HepG2 (cell line): Measurements from ENCODE around the gene ITPR1. TPM values are rescaled to one million over a fixed set of nuclear protein-coding genes. Genes with fewer than 3 reads are reported as not detected.

Experiments used
- ATF7-NPFF ChIP-seq: sonication (generic); formaldehyde crosslinking; IDR thresholded peaks from 2 replicates; pipeline ENCODE4 v1.8.1; 2023; ENCODE audit warnings: mild to moderate bottlenecking, low read depth, missing genetic modification reagents, moderate library complexity
- KLF12 ChIP-seq: sonication (generic); formaldehyde crosslinking; IDR thresholded peaks from 2 replicates; pipeline ENCODE4 v1.4.0; 2020; ENCODE audit warnings: missing genetic modification reagents, borderline replicate concordance
- MIXL1 ChIP-seq: IDR thresholded peaks from 2 replicates; pipeline ENCODE4 v1.6.1; 2016
- MTA1 ChIP-seq: sonication (generic); formaldehyde crosslinking; IDR thresholded peaks from 2 replicates; pipeline ENCODE4 v1.4.0; 2020; ENCODE audit warnings: missing genetic modification reagents, mild to moderate bottlenecking, borderline replicate concordance
- RBM22 ChIP-seq: fragments of 200-400 bp; formaldehyde crosslinking; optimal IDR thresholded peaks from 2 replicates; pipeline ENCODE3; 2017; ENCODE audit warnings: mild to moderate bottlenecking, low read length, moderate library complexity
- RORA ChIP-seq: sonication (generic); formaldehyde crosslinking; IDR thresholded peaks from 2 replicates; pipeline ENCODE4 v1.5.0; 2020; ENCODE audit warnings: mild to moderate bottlenecking, missing genetic modification reagents, moderate library complexity
- SOX6 ChIP-seq, 2 experiments: fragments of 450-650 bp in 1 of 2; sonication (generic) in 1 of 2; formaldehyde crosslinking in 1 of 2; IDR thresholded peaks; 2 replicates each; pipeline versions ENCODE4 v1.4.0 to v1.6.1; 2017 to 2020; ENCODE audit warnings: antibody characterized with exemption in 1 of 2, mild to moderate bottlenecking in 1 of 2, missing genetic modification reagents in 1 of 2
- SP5 ChIP-seq: IDR thresholded peaks from 2 replicates; pipeline ENCODE4 v1.6.1; 2016; ENCODE audit warnings: low read depth, borderline replicate concordance
- SPEN ChIP-seq: sonication (generic); formaldehyde crosslinking; IDR thresholded peaks from 2 replicates; pipeline ENCODE4 v1.5.1; 2020; ENCODE audit warnings: low read depth, mild to moderate bottlenecking, missing genetic modification reagents
- TFE3 ChIP-seq: IDR thresholded peaks from 2 replicates; pipeline ENCODE4 v1.6.1; 2016
- ZNF3 ChIP-seq: IDR thresholded peaks from 2 replicates; pipeline ENCODE4 v1.7.0; 2017; ENCODE audit warnings: inconsistent platforms
- ZNF34 ChIP-seq: sonication (generic); formaldehyde crosslinking; IDR thresholded peaks from 2 replicates; pipeline ENCODE4 v1.4.0; 2020; ENCODE audit warnings: mild to moderate bottlenecking, missing genetic modification reagents, borderline replicate concordance
- ZNF432 ChIP-seq: sonication (generic); formaldehyde crosslinking; IDR thresholded peaks from 2 replicates; pipeline ENCODE4 v1.5.0; 2020; ENCODE audit warnings: missing genetic modification reagents, mild to moderate bottlenecking, borderline replicate concordance
- ZNF598 ChIP-seq: sonication (generic); formaldehyde crosslinking; IDR thresholded peaks from 2 replicates; pipeline ENCODE4 v1.5.1; 2020; ENCODE audit warnings: mild to moderate bottlenecking, missing genetic modification reagents, borderline replicate concordance
- ZSCAN29 ChIP-seq: sonication (generic); formaldehyde crosslinking; conservative IDR thresholded peaks from 2 replicates; pipeline ENCODE4 v1.4.0; 2020; ENCODE audit warnings: mild to moderate bottlenecking, missing genetic modification reagents
- polyA plus RNA-seq, 8 experiments: library from polyadenylated mRNA; depleted of rRNA in 3 of 8; stranded (reverse) in 7 of 8; unstranded in 1 of 8; fragments of >200 nt; fragmentation: Illumina TruSeq in 4 of 8; extraction: Trizol in 4 of 8; gene quantifications; 2 replicates each; pipeline versions ENCODE4 v1.2.1 to v1.2.3, GENCODE V29; 2011 to 2016; ENCODE audit warnings: low read depth in 4 of 8, missing spikeins in 1 of 8, mixed read lengths in 1 of 8; ENCODE audit not compliant: insufficient read depth in 1 of 8
- total RNA-seq, 5 experiments: library from RNA; depleted of rRNA; stranded (reverse); fragments of >200 nt; fragmentation: Illumina TruSeq; extraction: Trizol; gene quantifications; 2 replicates each; pipeline ENCODE4 v1.2.3, GENCODE V29; 2016; ENCODE audit warnings: low read depth in 1 of 5
- TF ChIP-seq, protein P1 (sequence below): sonication (generic); formaldehyde crosslinking; IDR thresholded peaks from 2 replicates; pipeline ENCODE4 v1.5.0; 2020; ENCODE audit warnings: mild to moderate bottlenecking, missing genetic modification reagents, moderate library complexity
- TF ChIP-seq, protein P2 (sequence below): sonication (generic); formaldehyde crosslinking; conservative IDR thresholded peaks from 2 replicates; pipeline ENCODE4 v1.4.0; 2020; ENCODE audit warnings: mild to moderate bottlenecking, missing genetic modification reagents, moderate library complexity
- TF ChIP-seq, protein P3 (sequence below): sonication (generic); formaldehyde crosslinking; IDR thresholded peaks from 2 replicates; pipeline ENCODE4 v1.4.0; 2020; ENCODE audit warnings: missing genetic modification reagents, borderline replicate concordance

ITPR1 gene
- total and polyA plus RNA-seq, 2 of the 13 experiments (the other 11 are each of a cell fraction or from before 2014, with no cell fraction given): 10.0 to 11.4 TPM

GRCh38 chr3:4748701-4749378, 255.7 kb downstream of the ITPR1 start (continued):
- TF ChIP-seq, protein P1, sequence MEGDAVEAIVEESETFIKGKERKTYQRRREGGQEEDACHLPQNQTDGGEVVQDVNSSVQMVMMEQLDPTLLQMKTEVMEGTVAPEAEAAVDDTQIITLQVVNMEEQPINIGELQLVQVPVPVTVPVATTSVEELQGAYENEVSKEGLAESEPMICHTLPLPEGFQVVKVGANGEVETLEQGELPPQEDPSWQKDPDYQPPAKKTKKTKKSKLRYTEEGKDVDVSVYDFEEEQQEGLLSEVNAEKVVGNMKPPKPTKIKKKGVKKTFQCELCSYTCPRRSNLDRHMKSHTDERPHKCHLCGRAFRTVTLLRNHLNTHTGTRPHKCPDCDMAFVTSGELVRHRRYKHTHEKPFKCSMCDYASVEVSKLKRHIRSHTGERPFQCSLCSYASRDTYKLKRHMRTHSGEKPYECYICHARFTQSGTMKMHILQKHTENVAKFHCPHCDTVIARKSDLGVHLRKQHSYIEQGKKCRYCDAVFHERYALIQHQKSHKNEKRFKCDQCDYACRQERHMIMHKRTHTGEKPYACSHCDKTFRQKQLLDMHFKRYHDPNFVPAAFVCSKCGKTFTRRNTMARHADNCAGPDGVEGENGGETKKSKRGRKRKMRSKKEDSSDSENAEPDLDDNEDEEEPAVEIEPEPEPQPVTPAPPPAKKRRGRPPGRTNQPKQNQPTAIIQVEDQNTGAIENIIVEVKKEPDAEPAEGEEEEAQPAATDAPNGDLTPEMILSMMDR (CRISPR knock-in tag): no peak
- TF ChIP-seq MTA1 (CRISPR knock-in tag): no peak
- TF ChIP-seq ATF7-NPFF (CRISPR knock-in tag): 0 out of 2 replicates have a peak, but pooled peaks have one; percentile 46
- 0 out of 2 replicates have a peak, but pooled peaks have one; percentile 31 for TF ChIP-seq MIXL1 (CRISPR knock-in tag)
- 0 out of 2 replicates have a peak, but pooled peaks have one; percentile 27 for TF ChIP-seq ZNF598
- TF ChIP-seq SPEN (CRISPR knock-in tag): peak; percentile 47; the same call in 1 of the 2 replicates
- TF ChIP-seq, protein P2, sequence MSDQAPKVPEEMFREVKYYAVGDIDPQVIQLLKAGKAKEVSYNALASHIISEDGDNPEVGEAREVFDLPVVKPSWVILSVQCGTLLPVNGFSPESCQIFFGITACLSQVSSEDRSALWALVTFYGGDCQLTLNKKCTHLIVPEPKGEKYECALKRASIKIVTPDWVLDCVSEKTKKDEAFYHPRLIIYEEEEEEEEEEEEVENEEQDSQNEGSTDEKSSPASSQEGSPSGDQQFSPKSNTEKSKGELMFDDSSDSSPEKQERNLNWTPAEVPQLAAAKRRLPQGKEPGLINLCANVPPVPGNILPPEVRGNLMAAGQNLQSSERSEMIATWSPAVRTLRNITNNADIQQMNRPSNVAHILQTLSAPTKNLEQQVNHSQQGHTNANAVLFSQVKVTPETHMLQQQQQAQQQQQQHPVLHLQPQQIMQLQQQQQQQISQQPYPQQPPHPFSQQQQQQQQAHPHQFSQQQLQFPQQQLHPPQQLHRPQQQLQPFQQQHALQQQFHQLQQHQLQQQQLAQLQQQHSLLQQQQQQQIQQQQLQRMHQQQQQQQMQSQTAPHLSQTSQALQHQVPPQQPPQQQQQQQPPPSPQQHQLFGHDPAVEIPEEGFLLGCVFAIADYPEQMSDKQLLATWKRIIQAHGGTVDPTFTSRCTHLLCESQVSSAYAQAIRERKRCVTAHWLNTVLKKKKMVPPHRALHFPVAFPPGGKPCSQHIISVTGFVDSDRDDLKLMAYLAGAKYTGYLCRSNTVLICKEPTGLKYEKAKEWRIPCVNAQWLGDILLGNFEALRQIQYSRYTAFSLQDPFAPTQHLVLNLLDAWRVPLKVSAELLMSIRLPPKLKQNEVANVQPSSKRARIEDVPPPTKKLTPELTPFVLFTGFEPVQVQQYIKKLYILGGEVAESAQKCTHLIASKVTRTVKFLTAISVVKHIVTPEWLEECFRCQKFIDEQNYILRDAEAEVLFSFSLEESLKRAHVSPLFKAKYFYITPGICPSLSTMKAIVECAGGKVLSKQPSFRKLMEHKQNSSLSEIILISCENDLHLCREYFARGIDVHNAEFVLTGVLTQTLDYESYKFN: peak; percentile 54
- TF ChIP-seq SOX6 (IDR thresholded peaks at IDR 0.05): no peak
- TF ChIP-seq SOX6 (CRISPR knock-in tag; IDR thresholded peaks at IDR 0.05): peak; percentile 94
- TF ChIP-seq ZNF432 (CRISPR knock-in tag): no peak
- TF ChIP-seq ZNF34: no peak
- no peak for TF ChIP-seq KLF12
- TF ChIP-seq, protein P3, sequence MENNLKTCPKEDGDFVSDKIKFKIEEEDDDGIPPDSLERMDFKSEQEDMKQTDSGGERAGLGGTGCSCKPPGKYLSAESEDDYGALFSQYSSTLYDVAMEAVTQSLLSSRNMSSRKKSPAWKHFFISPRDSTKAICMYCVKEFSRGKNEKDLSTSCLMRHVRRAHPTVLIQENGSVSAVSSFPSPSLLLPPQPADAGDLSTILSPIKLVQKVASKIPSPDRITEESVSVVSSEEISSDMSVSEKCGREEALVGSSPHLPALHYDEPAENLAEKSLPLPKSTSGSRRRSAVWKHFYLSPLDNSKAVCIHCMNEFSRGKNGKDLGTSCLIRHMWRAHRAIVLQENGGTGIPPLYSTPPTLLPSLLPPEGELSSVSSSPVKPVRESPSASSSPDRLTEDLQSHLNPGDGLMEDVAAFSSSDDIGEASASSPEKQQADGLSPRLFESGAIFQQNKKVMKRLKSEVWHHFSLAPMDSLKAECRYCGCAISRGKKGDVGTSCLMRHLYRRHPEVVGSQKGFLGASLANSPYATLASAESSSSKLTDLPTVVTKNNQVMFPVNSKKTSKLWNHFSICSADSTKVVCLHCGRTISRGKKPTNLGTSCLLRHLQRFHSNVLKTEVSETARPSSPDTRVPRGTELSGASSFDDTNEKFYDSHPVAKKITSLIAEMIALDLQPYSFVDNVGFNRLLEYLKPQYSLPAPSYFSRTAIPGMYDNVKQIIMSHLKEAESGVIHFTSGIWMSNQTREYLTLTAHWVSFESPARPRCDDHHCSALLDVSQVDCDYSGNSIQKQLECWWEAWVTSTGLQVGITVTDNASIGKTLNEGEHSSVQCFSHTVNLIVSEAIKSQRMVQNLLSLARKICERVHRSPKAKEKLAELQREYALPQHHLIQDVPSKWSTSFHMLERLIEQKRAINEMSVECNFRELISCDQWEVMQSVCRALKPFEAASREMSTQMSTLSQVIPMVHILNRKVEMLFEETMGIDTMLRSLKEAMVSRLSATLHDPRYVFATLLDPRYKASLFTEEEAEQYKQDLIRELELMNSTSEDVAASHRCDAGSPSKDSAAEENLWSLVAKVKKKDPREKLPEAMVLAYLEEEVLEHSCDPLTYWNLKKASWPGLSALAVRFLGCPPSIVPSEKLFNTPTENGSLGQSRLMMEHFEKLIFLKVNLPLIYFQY (CRISPR knock-in tag): peak; percentile 89; the same call in 1 of the 2 replicates
- TF ChIP-seq ZSCAN29 (CRISPR knock-in tag): no peak
- no peak for TF ChIP-seq RBM22
- peak; percentile 72 for TF ChIP-seq TFE3
- no peak for TF ChIP-seq ZNF3 (CRISPR knock-in tag)
- no peak for TF ChIP-seq RORA (CRISPR knock-in tag)
- 0 out of 2 replicates have a peak, but pooled peaks have one; percentile 18 for TF ChIP-seq SP5
